Endothelial cell of umbilical vein (primary cell): Measurements from ENCODE around the gene SOWAHD.

ENCODE experiments used
- CTCF ChIP-seq, 2 donors: IDR thresholded peaks; 1 replicate in 1 of 2; 2 replicates in 1 of 2; pipeline ENCODE4 v1.5.1; 2011; ENCODE audit warnings: low read length in 2 of 2, mild to moderate bottlenecking in 2 of 2, moderate library complexity in 2 of 2, control low read depth in 1 of 2, inconsistent platforms in 1 of 2, low read depth in 1 of 2; ENCODE audit not compliant: insufficient read depth in 1 of 2; ENCODE audit errors: extremely low read depth in 1 of 2
- EZH2 ChIP-seq: IDR thresholded peaks from 2 replicates; pipeline ENCODE4 v1.6.1; 2012; ENCODE audit warnings: borderline replicate concordance, low read depth, mild to moderate bottlenecking, moderate library complexity, low read length, inconsistent platforms; ENCODE audit not compliant: severe bottlenecking
- FOS ChIP-seq: IDR thresholded peaks from 2 replicates; pipeline ENCODE4 v1.6.1; 2011; ENCODE audit warnings: mild to moderate bottlenecking, low read length, moderate library complexity, borderline replicate concordance; ENCODE audit not compliant: insufficient read depth
- GATA2 ChIP-seq: IDR thresholded peaks from 2 replicates; pipeline ENCODE4 v1.7.0; 2011; ENCODE audit warnings: low read depth, mild to moderate bottlenecking, moderate library complexity, mixed read lengths, low read length; ENCODE audit not compliant: insufficient read length, insufficient read depth
- JUN ChIP-seq: IDR thresholded peaks from 2 replicates; pipeline ENCODE4 v1.6.1; 2011; ENCODE audit warnings: borderline replicate concordance, low read depth; ENCODE audit not compliant: insufficient read length, insufficient read depth
- MAX ChIP-seq: IDR thresholded peaks from 2 replicates; pipeline ENCODE4 v1.6.1; 2011; ENCODE audit not compliant: insufficient read depth, insufficient read length
- MYC ChIP-seq: IDR thresholded peaks from one replicate; pipeline ENCODE4 v1.6.1; 2011; ENCODE audit warnings: mild to moderate bottlenecking, low read depth, low read length
- POLR2A ChIP-seq: IDR thresholded peaks from 2 replicates; pipeline ENCODE4 v1.6.1; 2012; ENCODE audit warnings: low read depth, mild to moderate bottlenecking, control low read depth, low read length
- POLR2AphosphoS5 ChIP-seq: IDR thresholded peaks from 2 replicates; pipeline ENCODE4 v1.6.1; 2012; ENCODE audit warnings: low read depth, mild to moderate bottlenecking, control low read depth, low read length, moderate library complexity; ENCODE audit not compliant: insufficient read depth

- TF ChIP-seq CTCF (IDR thresholded peaks at IDR 0.05; ENCODE audit: extremely low read depth in 1 of 2, insufficient read depth in 1 of 2, low read depth in 1 of 2, low read length in 2 of 2) (no peak), POLR2A (no peak), MAX (no peak), JUN (no peak), EZH2 (peak; percentile 81), GATA2 (no peak), POLR2AphosphoS5 (no peak), MYC (no peak), FOS (no peak)
Measured at GRCh38 chrX:119759248-119759766, 919 bp downstream of the SOWAHD start.
